ENCODE results near the gene CDC42. TPM values are rescaled to one million over a fixed set of nuclear protein-coding genes. Genes with fewer than 3 reads are reported as not detected.

Gene CDC42
- total RNA-seq, 2 donors from 2014 or later: 39.9 to 72.1 TPM

- no peaks in the 10 kb centered on the region for H3K27me3 ChIP-seq
- H3K36me3 ChIP-seq (replicated peaks in 1 of 2; ENCODE audit: insufficient read depth in 1 of 2, low read depth in 2 of 2): no peaks in the 10 kb centered on the region
- peak overlapping the region; percentile 99 to 100 (median 100) for H3K27ac ChIP-seq
- no peaks in the 10 kb centered on the region for H3K9me3 ChIP-seq
- TF ChIP-seq POLR2A (IDR thresholded peaks at IDR 0.05) (peak; percentile 39 to 59 (median 53)), CTCF (IDR thresholded peaks at IDR 0.05) (peak in 1 of 7 experiments; percentile 16)
- H3K4me3 ChIP-seq: peak overlapping the region; percentile 33 to 76
- DNase-seq (peak; percentile 64 to 69 (median 67)), ATAC-seq (peak; percentile 72)
- 0 to 2% methylated on average over 18 to 46 of the region's 70 CpGs for WGBS, 2 donors
- peaks cover 35% of the 10 kb centered on the region for H3K4me1 ChIP-seq
- intact Hi-C loops (cut with DNase I): no loop called here
These were observed 730 bp downstream of the CDC42 start for GRCh38 chr1:22053017-22053860.

- no peak for ATAC-seq
- 39 to 40% methylated on average over 19 of the region's 19 CpGs for WGBS, 2 donors
- H3K36me3 ChIP-seq (replicated peaks in 1 of 2; ENCODE audit: insufficient read depth in 1 of 2, low read depth in 2 of 2): no peaks in the 10 kb centered on the region
- no peaks in the 10 kb centered on the region for H3K9me3 ChIP-seq
- peaks cover 35% of the 10 kb centered on the region for H3K4me1 ChIP-seq
- TF ChIP-seq POLR2A (IDR thresholded peaks at IDR 0.05) (no peak), CTCF (IDR thresholded peaks at IDR 0.05) (no peak)
- peak overlapping the region; percentile 33 to 76 for H3K4me3 ChIP-seq
- DNase-seq: no peak
- peak overlapping the region; percentile 99 to 100 (median 100) for H3K27ac ChIP-seq
- intact Hi-C loops (cut with DNase I): no loop called here
- no peaks in the 10 kb centered on the region for H3K27me3 ChIP-seq
These were observed 1.6 kb downstream of the CDC42 start for GRCh38 chr1:22053861-22054770.

- intact Hi-C loops (cut with DNase I): no loop called here
- WGBS, 2 donors: 57 to 65% methylated on average over 6 of the region's 6 CpGs
- Histone ChIP-seq H3K9me3 (peaks cover 0 to 3% (median 0%) of the 10 kb centered on the region in 3 donors), H3K27ac (peak overlapping the region in 1 of 4 donors; percentile 22), H3K36me3 (replicated peaks in 1 of 2; ENCODE audit: insufficient read depth in 1 of 2, low read depth in 2 of 2) (no peaks in the 10 kb centered on the region), H3K27me3 (no peaks in the 10 kb centered on the region), H3K4me3 (no peak overlapping the region), H3K4me1 (peaks cover 45% of the 10 kb centered on the region)
- no peak for TF ChIP-seq POLR2A (IDR thresholded peaks at IDR 0.05)
- TF ChIP-seq CTCF (IDR thresholded peaks at IDR 0.05): no peak
- ATAC-seq (no peak), DNase-seq (peak in 1 of 4 donors; percentile 11)
These were observed 3.0 kb downstream of the CDC42 start for GRCh38 chr1:22055463-22055862.

- DNase-seq (no peak), ATAC-seq (no peak)
- TF ChIP-seq POLR2A (IDR thresholded peaks at IDR 0.05) (no peak), CTCF (IDR thresholded peaks at IDR 0.05) (no peak)
- no peaks in the 10 kb centered on the region for H3K27me3 ChIP-seq
- H3K4me1 ChIP-seq: peaks cover 50% of the 10 kb centered on the region
- H3K27ac ChIP-seq: peak overlapping the region in 1 of 4 donors; percentile 51
- H3K36me3 ChIP-seq (replicated peaks in 1 of 2; ENCODE audit: insufficient read depth in 1 of 2, low read depth in 2 of 2): no peaks in the 10 kb centered on the region
- intact Hi-C loops (cut with DNase I): no loop called here
- H3K4me3 ChIP-seq: no peak overlapping the region
- H3K9me3 ChIP-seq: peaks cover 0 to 3% (median 0%) of the 10 kb centered on the region in 3 donors
- WGBS, 2 donors: 19 to 33% methylated on average over 1 of the region's 1 CpG
These were observed 3.5 kb downstream of the CDC42 start for GRCh38 chr1:22056043-22056442.
